Measurements from ENCODE around the gene ZNF91. TPM values are rescaled to one million over a fixed set of nuclear protein-coding genes. Genes with fewer than 3 reads are reported as not detected.
"Not testable (repeated sequence)": the region's sequence is repeated elsewhere in the genome, so short reads cannot be mapped to it uniquely, and the experiment has no call there.

Gene ZNF91
- total RNA-seq, 1 donor from 2014 or later = 7.9 TPM

DNA sequence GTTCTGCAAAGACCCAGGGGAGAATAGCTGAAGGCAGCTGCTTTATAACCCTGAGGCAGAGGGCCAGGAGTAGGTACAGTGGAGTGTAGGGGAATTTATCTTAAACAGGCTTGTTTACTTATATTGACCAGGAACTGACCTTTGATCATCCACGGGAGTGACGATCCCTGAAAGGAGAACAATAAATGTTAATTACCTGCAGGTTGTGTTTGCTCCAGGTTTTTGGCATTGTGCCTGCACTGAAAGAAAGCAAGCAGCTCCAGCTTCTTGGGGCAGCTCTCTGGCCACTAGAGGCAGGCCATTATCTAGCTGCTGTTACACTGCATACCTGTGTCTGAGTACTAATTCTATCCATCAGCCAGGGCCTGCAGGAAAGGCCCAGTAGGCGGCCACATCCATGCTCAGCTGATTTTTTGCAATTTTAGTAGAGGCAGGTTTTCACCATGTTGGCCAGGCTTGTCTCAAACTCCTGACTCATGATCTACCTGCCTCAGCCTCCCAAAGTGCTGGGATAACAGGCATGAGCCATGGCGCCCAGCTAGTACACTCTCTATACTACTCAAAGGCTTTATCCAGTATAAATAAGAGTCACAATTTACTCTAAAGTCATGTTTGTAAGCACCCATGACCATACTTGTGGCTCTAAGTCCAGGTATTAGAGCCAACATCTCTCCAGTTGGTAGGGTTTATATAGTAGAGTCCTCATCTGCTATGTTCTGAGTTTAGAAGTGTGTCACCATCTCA is 8.5 kb upstream of the ZNF91 start:
- FAIRE-seq (no peak), DNase-seq (ENCODE audit: low read depth) (no peak)
- H3K4me3 ChIP-seq (ENCODE audit: low read depth, low read length) = no peak overlapping the region
- TF ChIP-seq, protein P1, sequence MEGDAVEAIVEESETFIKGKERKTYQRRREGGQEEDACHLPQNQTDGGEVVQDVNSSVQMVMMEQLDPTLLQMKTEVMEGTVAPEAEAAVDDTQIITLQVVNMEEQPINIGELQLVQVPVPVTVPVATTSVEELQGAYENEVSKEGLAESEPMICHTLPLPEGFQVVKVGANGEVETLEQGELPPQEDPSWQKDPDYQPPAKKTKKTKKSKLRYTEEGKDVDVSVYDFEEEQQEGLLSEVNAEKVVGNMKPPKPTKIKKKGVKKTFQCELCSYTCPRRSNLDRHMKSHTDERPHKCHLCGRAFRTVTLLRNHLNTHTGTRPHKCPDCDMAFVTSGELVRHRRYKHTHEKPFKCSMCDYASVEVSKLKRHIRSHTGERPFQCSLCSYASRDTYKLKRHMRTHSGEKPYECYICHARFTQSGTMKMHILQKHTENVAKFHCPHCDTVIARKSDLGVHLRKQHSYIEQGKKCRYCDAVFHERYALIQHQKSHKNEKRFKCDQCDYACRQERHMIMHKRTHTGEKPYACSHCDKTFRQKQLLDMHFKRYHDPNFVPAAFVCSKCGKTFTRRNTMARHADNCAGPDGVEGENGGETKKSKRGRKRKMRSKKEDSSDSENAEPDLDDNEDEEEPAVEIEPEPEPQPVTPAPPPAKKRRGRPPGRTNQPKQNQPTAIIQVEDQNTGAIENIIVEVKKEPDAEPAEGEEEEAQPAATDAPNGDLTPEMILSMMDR (IDR thresholded peaks at IDR 0.05; ENCODE audit: insufficient read depth, low read length, severe bottlenecking) = no peak
- H3K36me3 ChIP-seq (ENCODE audit: control insufficient read depth, insufficient read depth, low read length) = no peaks in the 10 kb centered on the region
- no peaks in the 10 kb centered on the region for H3K27me3 ChIP-seq (ENCODE audit: control insufficient read depth, insufficient read depth, low read length)

DNA sequence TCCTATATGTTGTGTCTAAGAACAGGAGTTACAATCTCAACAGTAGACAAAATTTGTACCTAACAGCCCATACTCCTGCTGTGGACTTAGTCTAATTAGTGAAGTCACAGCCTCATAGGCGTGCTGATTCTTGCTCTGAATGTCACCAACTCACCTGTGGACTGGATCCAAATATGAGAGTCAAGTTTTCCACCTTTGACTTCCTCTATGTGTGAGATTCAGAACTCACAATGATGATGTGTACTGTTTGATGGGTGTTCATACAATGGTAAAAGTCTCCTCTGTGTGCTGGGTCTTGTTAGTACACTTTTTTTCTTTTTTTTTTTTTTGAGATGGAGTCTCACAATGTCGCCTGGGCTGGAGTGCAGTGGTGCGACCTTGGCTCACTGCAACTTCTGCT is 7.8 kb upstream of the ZNF91 start:
- no peak for FAIRE-seq

DNA sequence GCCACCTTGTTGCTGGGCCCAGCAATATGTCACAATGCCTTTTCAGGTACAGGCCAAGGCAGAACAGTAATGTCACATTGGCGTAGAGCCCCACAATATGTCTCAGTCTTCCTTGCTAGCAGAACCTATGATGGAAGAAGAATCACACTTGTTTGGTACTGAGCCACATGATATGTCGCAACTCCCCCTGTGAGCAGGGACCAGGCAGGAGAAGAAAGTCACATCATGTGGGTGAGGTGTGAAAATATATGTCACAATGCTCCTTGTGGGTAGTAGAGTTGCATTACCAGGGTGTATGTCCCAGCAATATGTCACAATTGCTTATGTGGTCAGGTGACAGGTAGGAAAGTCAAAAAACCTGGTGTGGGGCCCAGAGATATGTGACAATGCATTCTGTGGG is 7.1 kb upstream of the ZNF91 start:
- FAIRE-seq (no peak), DNase-seq (ENCODE audit: low read depth) (no peak)
- Histone ChIP-seq H3K27me3 (ENCODE audit: control insufficient read depth, insufficient read depth, low read length) (no peaks in the 10 kb centered on the region), H3K4me3 (ENCODE audit: low read depth, low read length) (no peak overlapping the region), H3K36me3 (ENCODE audit: control insufficient read depth, insufficient read depth, low read length) (no peaks in the 10 kb centered on the region)
- TF ChIP-seq, protein P1 (IDR thresholded peaks at IDR 0.05; ENCODE audit: insufficient read depth, low read length, severe bottlenecking) = no peak

More for the DNA sequence above, 7.8 kb upstream of the ZNF91 start:
- no peak for DNase-seq (ENCODE audit: low read depth)
- TF ChIP-seq, protein P1 (IDR thresholded peaks at IDR 0.05; ENCODE audit: insufficient read depth, low read length, severe bottlenecking) = no peak
- no peak overlapping the region for H3K4me3 ChIP-seq (ENCODE audit: low read depth, low read length)
- no peaks in the 10 kb centered on the region for H3K27me3 ChIP-seq (ENCODE audit: control insufficient read depth, insufficient read depth, low read length)
- no peaks in the 10 kb centered on the region for H3K36me3 ChIP-seq (ENCODE audit: control insufficient read depth, insufficient read depth, low read length)

DNA sequence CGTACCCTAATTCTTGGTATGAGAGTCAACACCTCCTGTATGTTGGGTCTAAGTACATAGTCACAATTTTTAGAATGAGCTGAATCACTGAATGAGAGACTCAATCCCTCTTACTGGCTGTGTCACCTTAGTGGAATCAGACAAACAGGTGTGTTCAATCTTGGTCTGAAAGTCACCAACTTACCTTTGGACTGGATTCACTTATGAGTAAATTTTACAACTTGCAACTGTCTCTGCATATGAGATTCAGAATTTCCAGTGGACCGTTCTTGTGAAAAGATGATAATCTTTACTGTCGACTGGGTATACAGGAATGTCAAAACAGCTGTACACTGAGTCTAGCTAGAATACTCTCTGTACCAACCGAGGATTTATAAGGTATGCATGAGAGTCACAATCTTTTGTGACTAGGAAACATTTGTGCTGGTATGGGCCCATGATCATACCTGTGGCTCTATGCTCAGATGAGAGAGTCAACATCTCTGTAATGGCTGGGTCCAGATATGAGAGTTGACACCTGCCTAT is 5.9 kb upstream of the ZNF91 start:
- H3K4me3 ChIP-seq (ENCODE audit: low read depth, low read length) = no peak overlapping the region
- DNase-seq (ENCODE audit: low read depth) (no peak), FAIRE-seq (no peak)
- no peaks in the 10 kb centered on the region for H3K27me3 ChIP-seq (ENCODE audit: control insufficient read depth, insufficient read depth, low read length)
- H3K36me3 ChIP-seq (ENCODE audit: control insufficient read depth, insufficient read depth, low read length) = no peaks in the 10 kb centered on the region
- TF ChIP-seq, protein P1 (IDR thresholded peaks at IDR 0.05; ENCODE audit: insufficient read depth, low read length, severe bottlenecking) = no peak

DNA sequence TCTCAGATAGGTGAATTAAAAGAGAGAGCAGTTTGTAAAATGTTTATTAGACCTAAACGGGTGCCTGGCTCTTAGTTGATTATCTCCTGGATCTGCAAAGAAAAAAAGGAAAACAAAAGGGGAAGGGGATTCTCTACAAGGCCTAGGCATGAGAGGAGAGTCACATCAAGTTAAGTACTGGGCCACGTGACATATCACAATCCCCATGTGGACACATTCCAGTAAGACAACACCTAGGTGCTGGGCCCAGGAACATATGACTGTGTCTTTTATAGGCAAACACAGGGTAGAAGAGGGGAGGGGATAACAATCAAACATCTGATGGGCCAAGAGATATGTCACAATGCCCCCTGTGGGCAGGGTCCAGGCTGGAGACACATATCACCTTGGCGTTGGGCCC is 4.2 kb upstream of the ZNF91 start:
- no peak for FAIRE-seq
- no peak for DNase-seq (ENCODE audit: low read depth)

DNA sequence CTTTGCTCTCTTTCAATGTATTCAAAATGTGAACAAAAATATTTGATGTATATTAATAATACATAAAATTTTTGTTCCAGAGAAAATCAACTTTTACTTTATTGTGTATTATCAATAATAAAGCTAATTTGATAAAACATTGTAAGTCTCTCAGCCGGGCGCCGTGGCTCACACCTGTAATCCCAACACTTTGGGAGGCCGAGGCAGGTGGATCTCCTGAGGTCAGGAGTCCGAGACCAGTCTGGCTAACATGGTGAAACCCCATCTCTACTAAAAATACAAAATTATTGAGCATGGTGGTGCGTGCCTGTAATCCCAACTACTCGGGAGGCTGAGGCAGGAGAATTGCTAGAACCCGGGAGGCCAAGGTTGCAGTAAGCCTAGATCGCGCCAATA is 449 bp upstream of the ZNF91 start:
- not testable (repeated sequence) for H3K36me3 ChIP-seq (ENCODE audit: control insufficient read depth, insufficient read depth, low read length); FAIRE-seq; H3K27me3 ChIP-seq (ENCODE audit: control insufficient read depth, insufficient read depth, low read length); DNase-seq (ENCODE audit: low read depth)
- peak overlapping the region; percentile 78 for H3K4me3 ChIP-seq (ENCODE audit: low read depth, low read length)

More for the DNA sequence above, 4.2 kb upstream of the ZNF91 start:
- no peak overlapping the region for H3K4me3 ChIP-seq (ENCODE audit: low read depth, low read length)
- TF ChIP-seq, protein P1 (IDR thresholded peaks at IDR 0.05; ENCODE audit: insufficient read depth, low read length, severe bottlenecking) = no peak
- H3K36me3 ChIP-seq (ENCODE audit: control insufficient read depth, insufficient read depth, low read length) = no peaks in the 10 kb centered on the region
- H3K27me3 ChIP-seq (ENCODE audit: control insufficient read depth, insufficient read depth, low read length) = no peaks in the 10 kb centered on the region

Data from bronchial epithelial cell (primary cell).